ENCODE results near the gene LIMK2.

The LIMK2 gene

DNA sequence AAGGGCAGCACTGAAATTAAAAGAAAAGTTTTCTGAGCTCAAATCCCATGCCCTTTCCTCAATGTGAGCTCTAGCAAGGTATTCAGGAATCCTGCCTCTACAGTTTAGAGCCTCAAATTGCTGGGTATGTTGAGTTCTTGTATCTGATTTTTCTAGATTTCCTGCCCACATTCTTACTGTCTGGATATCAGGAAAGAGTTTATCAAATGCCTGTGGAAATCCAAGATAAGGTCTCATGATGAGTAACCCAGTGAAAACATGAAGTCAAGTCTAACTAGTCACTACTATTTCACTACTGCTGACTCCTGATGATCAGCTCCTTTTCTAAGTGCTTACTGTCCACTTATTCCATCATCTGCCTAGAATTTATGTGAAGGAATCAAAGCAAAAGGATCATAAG lies 29.8 kb downstream of the LIMK2 start:
- no peak overlapping the region for H3K4me2 ChIP-seq (ENCODE audit: low read depth, low read length, poor library complexity, severe bottlenecking)
- no peaks in the 10 kb centered on the region for H3K9me2 ChIP-seq (replicated peaks; ENCODE audit: insufficient read depth, low read length)
- no peak overlapping the region for H2AFZ ChIP-seq (ENCODE audit: low read depth, low read length, severe bottlenecking)
- TF ChIP-seq, protein P1, sequence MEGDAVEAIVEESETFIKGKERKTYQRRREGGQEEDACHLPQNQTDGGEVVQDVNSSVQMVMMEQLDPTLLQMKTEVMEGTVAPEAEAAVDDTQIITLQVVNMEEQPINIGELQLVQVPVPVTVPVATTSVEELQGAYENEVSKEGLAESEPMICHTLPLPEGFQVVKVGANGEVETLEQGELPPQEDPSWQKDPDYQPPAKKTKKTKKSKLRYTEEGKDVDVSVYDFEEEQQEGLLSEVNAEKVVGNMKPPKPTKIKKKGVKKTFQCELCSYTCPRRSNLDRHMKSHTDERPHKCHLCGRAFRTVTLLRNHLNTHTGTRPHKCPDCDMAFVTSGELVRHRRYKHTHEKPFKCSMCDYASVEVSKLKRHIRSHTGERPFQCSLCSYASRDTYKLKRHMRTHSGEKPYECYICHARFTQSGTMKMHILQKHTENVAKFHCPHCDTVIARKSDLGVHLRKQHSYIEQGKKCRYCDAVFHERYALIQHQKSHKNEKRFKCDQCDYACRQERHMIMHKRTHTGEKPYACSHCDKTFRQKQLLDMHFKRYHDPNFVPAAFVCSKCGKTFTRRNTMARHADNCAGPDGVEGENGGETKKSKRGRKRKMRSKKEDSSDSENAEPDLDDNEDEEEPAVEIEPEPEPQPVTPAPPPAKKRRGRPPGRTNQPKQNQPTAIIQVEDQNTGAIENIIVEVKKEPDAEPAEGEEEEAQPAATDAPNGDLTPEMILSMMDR (IDR thresholded peaks at IDR 0.05; ENCODE audit: insufficient read depth, low read length, poor library complexity, severe bottlenecking), result no peak
- no peak for TF ChIP-seq EZH2phosphoT487 (conservative IDR thresholded peaks at IDR 0.05; ENCODE audit: low read length)
- no peak overlapping the region for H3K9ac ChIP-seq (ENCODE audit: low read length)
- no peaks in the 10 kb centered on the region; the same call in 1 of the 2 replicates for H3K36me3 ChIP-seq (ENCODE audit: low read length)
- no peaks in the 10 kb centered on the region for H4K20me1 ChIP-seq (ENCODE audit: low read depth, low read length)
- H3K9me3 ChIP-seq (ENCODE audit: insufficient read depth, low read length), result no peaks in the 10 kb centered on the region
- H3K4me3 ChIP-seq (ENCODE audit: insufficient read depth, low read length, poor library complexity, severe bottlenecking), result no peak overlapping the region
- no peaks in the 10 kb centered on the region for H3F3A ChIP-seq (ENCODE audit: insufficient read depth)
- no peak overlapping the region for H3K27ac ChIP-seq (ENCODE audit: low read depth, low read length)
- H3K79me2 ChIP-seq (ENCODE audit: insufficient read depth, low read length), result 0 out of 2 replicates have a peak, but pooled peaks cover 7% of the 10 kb centered on the region
- H3K27me3 ChIP-seq (ENCODE audit: low read length), result no peaks in the 10 kb centered on the region

DNA sequence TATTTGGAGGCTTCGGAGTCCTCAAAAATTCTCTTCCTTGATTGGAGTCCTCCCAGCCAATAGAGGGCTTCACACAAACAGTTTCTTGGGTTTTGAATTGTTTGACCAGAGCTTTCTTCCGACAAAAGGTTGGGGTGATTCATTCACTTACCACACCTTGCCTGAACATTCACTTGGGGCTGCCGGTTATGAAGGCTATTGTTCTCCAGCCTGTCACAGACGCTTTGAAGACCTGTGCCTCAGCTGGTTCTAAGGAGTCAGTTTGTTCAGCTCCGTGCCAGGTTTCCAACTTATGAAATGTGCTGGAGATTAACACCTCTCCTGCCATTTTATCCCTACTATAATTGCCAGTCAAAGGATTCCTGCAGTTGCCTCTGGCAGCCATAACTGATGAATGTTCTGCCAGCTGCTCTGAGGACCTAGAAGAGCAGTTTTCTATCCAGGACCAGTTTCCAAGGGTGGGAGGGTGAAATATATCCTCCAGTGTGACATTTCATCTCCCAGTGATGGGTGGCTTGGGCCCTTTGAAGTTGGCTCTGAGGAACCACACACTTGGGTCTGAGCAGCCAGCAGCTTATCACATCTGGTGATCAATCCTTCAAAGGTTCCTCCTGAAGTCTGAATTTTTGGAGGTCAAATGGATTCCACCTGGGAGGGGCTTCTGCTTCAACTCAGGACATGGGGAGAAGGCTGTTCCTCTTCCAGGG lies 31.4 kb downstream of the LIMK2 start:
- TF ChIP-seq, protein P1 (IDR thresholded peaks at IDR 0.05; ENCODE audit: insufficient read depth, low read length, poor library complexity, severe bottlenecking), result no peak
- TF ChIP-seq EZH2phosphoT487 (conservative IDR thresholded peaks at IDR 0.05; ENCODE audit: low read length), result no peak
- Histone ChIP-seq H3K27me3 (ENCODE audit: low read length) (no peaks in the 10 kb centered on the region), H3K27ac (ENCODE audit: low read depth, low read length) (no peak overlapping the region), H3K4me2 (ENCODE audit: low read depth, low read length, poor library complexity, severe bottlenecking) (no peak overlapping the region), H3K9ac (ENCODE audit: low read length) (no peak overlapping the region), H2AFZ (ENCODE audit: low read depth, low read length, severe bottlenecking) (no peak overlapping the region), H4K20me1 (ENCODE audit: low read depth, low read length) (no peaks in the 10 kb centered on the region), H3K79me2 (ENCODE audit: insufficient read depth, low read length) (peaks cover 7% of the 10 kb centered on the region; the same call in 1 of the 2 replicates), H3K9me2 (replicated peaks; ENCODE audit: insufficient read depth, low read length) (no peaks in the 10 kb centered on the region), H3F3A (ENCODE audit: insufficient read depth) (no peaks in the 10 kb centered on the region), H3K4me3 (ENCODE audit: insufficient read depth, low read length, poor library complexity, severe bottlenecking) (no peak overlapping the region), H3K9me3 (ENCODE audit: insufficient read depth, low read length) (no peaks in the 10 kb centered on the region), H3K36me3 (ENCODE audit: low read length) (no peaks in the 10 kb centered on the region; the same call in 1 of the 2 replicates)

DNA sequence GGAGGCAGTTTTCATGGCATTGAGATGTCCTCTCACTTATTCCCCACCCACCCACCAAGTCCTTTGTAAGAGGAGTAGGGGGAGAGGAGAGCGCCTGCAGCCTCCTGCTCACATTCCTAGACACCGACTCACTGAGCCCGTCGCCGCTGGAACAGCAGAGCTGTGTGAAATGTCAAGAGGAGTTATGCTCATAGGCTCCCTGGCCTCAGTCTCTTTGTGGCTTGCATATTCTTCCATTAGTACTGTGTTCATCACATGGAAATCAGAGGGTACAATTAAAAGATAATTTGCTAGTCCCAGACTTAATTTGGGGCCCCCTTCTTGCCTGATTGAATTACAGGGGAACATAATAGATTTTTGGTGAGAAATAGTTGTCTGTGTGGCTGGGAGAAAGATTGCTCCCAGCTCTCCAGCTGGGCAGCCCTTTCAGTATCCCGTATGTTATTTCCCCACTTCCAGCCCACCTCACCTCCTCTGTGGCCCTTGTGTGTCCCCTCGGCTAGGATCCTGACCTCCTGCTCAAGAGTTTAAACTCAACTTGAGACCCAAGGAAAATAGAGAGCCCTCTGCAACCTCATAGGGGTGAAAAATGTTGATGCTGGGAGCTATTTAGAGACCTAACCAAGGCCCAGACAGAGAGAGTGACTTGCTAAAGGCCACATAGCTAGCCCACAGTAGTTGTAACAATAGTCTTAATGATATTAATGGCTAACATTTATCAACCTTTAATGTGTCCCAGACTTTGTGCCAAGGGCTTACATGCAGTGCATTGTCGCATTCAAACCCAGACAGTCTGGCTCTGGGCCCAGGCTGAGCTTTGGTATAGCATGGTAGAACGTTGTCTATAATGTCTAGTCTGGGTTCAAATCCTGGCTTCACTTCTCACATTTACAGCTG lies 32.2 kb downstream of the LIMK2 start:
- no peak overlapping the region for H3K4me3 ChIP-seq (ENCODE audit: insufficient read depth, low read length, poor library complexity, severe bottlenecking)
- H4K20me1 ChIP-seq (ENCODE audit: low read depth, low read length), result no peaks in the 10 kb centered on the region
- H3F3A ChIP-seq (ENCODE audit: insufficient read depth), result no peaks in the 10 kb centered on the region
- no peaks in the 10 kb centered on the region; the same call in 1 of the 2 replicates for H3K36me3 ChIP-seq (ENCODE audit: low read length)
- peaks cover 7% of the 10 kb centered on the region; the same call in 1 of the 2 replicates for H3K79me2 ChIP-seq (ENCODE audit: insufficient read depth, low read length)
- no peak overlapping the region for H3K27ac ChIP-seq (ENCODE audit: low read depth, low read length)
- no peak overlapping the region for H2AFZ ChIP-seq (ENCODE audit: low read depth, low read length, severe bottlenecking)
- H3K4me2 ChIP-seq (ENCODE audit: low read depth, low read length, poor library complexity, severe bottlenecking), result no peak overlapping the region
- H3K9me2 ChIP-seq (replicated peaks; ENCODE audit: insufficient read depth, low read length), result no peaks in the 10 kb centered on the region
- no peaks in the 10 kb centered on the region for H3K27me3 ChIP-seq (ENCODE audit: low read length)
- TF ChIP-seq, protein P1 (IDR thresholded peaks at IDR 0.05; ENCODE audit: insufficient read depth, low read length, poor library complexity, severe bottlenecking), result no peak
- TF ChIP-seq EZH2phosphoT487 (conservative IDR thresholded peaks at IDR 0.05; ENCODE audit: low read length), result no peak
- no peak overlapping the region for H3K9ac ChIP-seq (ENCODE audit: low read length)
- H3K9me3 ChIP-seq (ENCODE audit: insufficient read depth, low read length), result no peaks in the 10 kb centered on the region

Data from SU-DHL-6 (cell line).